WTC11 (cell line): ENCODE measurements around the gene OCRL. TPM values are rescaled to one million over a fixed set of nuclear protein-coding genes. Genes with fewer than 3 reads are reported as not detected.

Experiments
- ATAC-seq: fragments of 200-7000 bp; cut with Tn5 transposase; 2 replicates; pipeline ENCODE4 v1.10.0; 2021; ENCODE audit warnings: mild to moderate bottlenecking, moderate library complexity
- CTCF ChIA-PET: fragments of 300-600 bp; sonication (Branson Sonifier 250); formaldehyde crosslinking; loops from one replicate; lab custom pipeline; 2021; ENCODE audit warnings: antibody characterized with exemption; lab: Charles Lee
- POLR2A ChIA-PET: fragments of 350-600 bp; sonication (Branson Sonifier 250); formaldehyde crosslinking; loops from one replicate; lab custom pipeline; 2021; ENCODE audit warnings: antibody characterized with exemption; lab: Charles Lee
- DNase-seq: peaks from one replicate; pipeline ENCODE4 v3.0.0; 2021; ENCODE audit warnings: low spot score
- H3K27ac Mint-ChIP-seq: 2 replicates; pipeline ENCODE4 v1.8.0; 2021; ENCODE audit warnings: mixed read lengths
- H3K27me3 Mint-ChIP-seq: 2 replicates; pipeline ENCODE4 v1.8.0; 2021; ENCODE audit warnings: low read depth, mild to moderate bottlenecking, moderate library complexity, mixed read lengths
- H3K36me3 Mint-ChIP-seq: 2 replicates; pipeline ENCODE4 v1.8.0; 2021; ENCODE audit warnings: mixed read lengths
- H3K4me1 Mint-ChIP-seq: 2 replicates; pipeline ENCODE4 v1.8.0; 2022; ENCODE audit warnings: mixed read lengths
- H3K4me3 Mint-ChIP-seq: 2 replicates; pipeline ENCODE4 v1.8.0; 2021; ENCODE audit warnings: mild to moderate bottlenecking, moderate library complexity, mixed read lengths
- H3K9me3 Mint-ChIP-seq: 2 replicates; pipeline ENCODE4 v1.8.0; 2021; ENCODE audit warnings: mixed read lengths
- CBFB ChIP-seq: sonication (generic); formaldehyde crosslinking; IDR thresholded peaks from 2 replicates; pipeline ENCODE4 v1.8.1; 2022; ENCODE audit warnings: mild to moderate bottlenecking, low read depth, missing genetic modification reagents
- CREB1 ChIP-seq: sonication (generic); formaldehyde crosslinking; IDR thresholded peaks from 2 replicates; pipeline ENCODE4 v1.8.0; 2023; ENCODE audit warnings: mild to moderate bottlenecking, missing genetic modification reagents
- ELF4 ChIP-seq: sonication (generic); formaldehyde crosslinking; IDR thresholded peaks from 2 replicates; pipeline ENCODE4 v1.8.1; 2022; ENCODE audit warnings: low read depth, mild to moderate bottlenecking, moderate library complexity, missing genetic modification reagents
- ETV6 ChIP-seq: sonication (generic); formaldehyde crosslinking; IDR thresholded peaks from 2 replicates; pipeline ENCODE4 v1.8.1; 2022; ENCODE audit warnings: mild to moderate bottlenecking, missing genetic modification reagents
- FOXP1 ChIP-seq: sonication (generic); formaldehyde crosslinking; IDR thresholded peaks from 2 replicates; pipeline ENCODE4 v1.8.0; 2022; ENCODE audit warnings: missing genetic modification reagents, mild to moderate bottlenecking, moderate library complexity, borderline replicate concordance
- HMGA2 ChIP-seq: fragments of 250-450 bp; sonication (Bioruptor Pico); IDR thresholded peaks from 2 replicates; pipeline ENCODE4 v1.4.0; 2021; ENCODE audit warnings: mild to moderate bottlenecking, moderate library complexity
- IRF2 ChIP-seq: sonication (generic); formaldehyde crosslinking; IDR thresholded peaks from 2 replicates; pipeline ENCODE4 v1.8.0; 2022; ENCODE audit warnings: low read depth, missing genetic modification reagents, borderline replicate concordance
- MYBL2 ChIP-seq: sonication (generic); formaldehyde crosslinking; IDR thresholded peaks from 2 replicates; pipeline ENCODE4 v1.8.1; 2023; ENCODE audit warnings: mild to moderate bottlenecking, moderate library complexity, missing genetic modification reagents
- NFE2L1 ChIP-seq: sonication (generic); formaldehyde crosslinking; IDR thresholded peaks from 2 replicates; pipeline ENCODE4 v1.8.1; 2023; ENCODE audit warnings: missing genetic modification reagents
- SMAD3 ChIP-seq: sonication (generic); formaldehyde crosslinking; IDR thresholded peaks from 2 replicates; pipeline ENCODE4 v1.8.0; 2022; ENCODE audit warnings: missing genetic modification reagents, mild to moderate bottlenecking, borderline replicate concordance
- TEAD1 ChIP-seq: sonication (generic); formaldehyde crosslinking; IDR thresholded peaks from 2 replicates; pipeline ENCODE4 v1.8.0; 2022; ENCODE audit warnings: mild to moderate bottlenecking, missing genetic modification reagents
- ZNF317 ChIP-seq: sonication (generic); formaldehyde crosslinking; IDR thresholded peaks from 2 replicates; pipeline ENCODE4 v1.8.1; 2023; ENCODE audit warnings: low read depth, mild to moderate bottlenecking, moderate library complexity, missing genetic modification reagents, borderline replicate concordance
- total RNA-seq: library from RNA; stranded (reverse); gene quantifications from 3 replicates; pipeline ENCODE4 v1.2.3, GENCODE V29; 2021
- TF ChIP-seq, protein P1 (sequence below): sonication (generic); formaldehyde crosslinking; IDR thresholded peaks from 2 replicates; pipeline ENCODE4 v1.8.0; 2022; ENCODE audit warnings: missing genetic modification reagents
- TF ChIP-seq, protein P2 (sequence below): sonication (generic); formaldehyde crosslinking; conservative IDR thresholded peaks from 2 replicates; pipeline ENCODE4 v1.8.1; 2023; ENCODE audit warnings: mild to moderate bottlenecking, low read depth, missing genetic modification reagents, moderate library complexity
- TF ChIP-seq, protein P3 (sequence below): sonication (generic); formaldehyde crosslinking; IDR thresholded peaks from 2 replicates; pipeline ENCODE4 v1.8.1; 2023; ENCODE audit warnings: mild to moderate bottlenecking, missing genetic modification reagents, moderate library complexity
- TF ChIP-seq, protein P4 (sequence below): sonication (generic); formaldehyde crosslinking; IDR thresholded peaks from 2 replicates; pipeline ENCODE4 v1.8.0; 2023; ENCODE audit warnings: missing genetic modification reagents
- TF ChIP-seq, protein P5 (sequence below): sonication (generic); formaldehyde crosslinking; IDR thresholded peaks from 2 replicates; pipeline ENCODE4 v1.8.1; 2023; ENCODE audit warnings: mild to moderate bottlenecking, missing genetic modification reagents
- TF ChIP-seq, protein P6 (sequence below): fragments of 250-450 bp; sonication (Bioruptor Pico); conservative IDR thresholded peaks from 2 replicates; pipeline ENCODE4 v1.9.0; 2021; ENCODE audit warnings: mild to moderate bottlenecking
- TF ChIP-seq, protein P7 (sequence below): sonication (generic); formaldehyde crosslinking; IDR thresholded peaks from 2 replicates; pipeline ENCODE4 v1.8.1; 2022; ENCODE audit warnings: mild to moderate bottlenecking, missing genetic modification reagents, moderate library complexity, borderline replicate concordance
- TF ChIP-seq, protein P8 (sequence below): sonication (generic); formaldehyde crosslinking; IDR thresholded peaks from 2 replicates; pipeline ENCODE4 v1.8.0; 2022; ENCODE audit warnings: mild to moderate bottlenecking, missing genetic modification reagents
- TF ChIP-seq, protein P9 (sequence below): sonication (generic); formaldehyde crosslinking; conservative IDR thresholded peaks from 2 replicates; pipeline ENCODE4 v1.8.1; 2022; ENCODE audit warnings: mild to moderate bottlenecking, missing genetic modification reagents

Gene OCRL
- total RNA-seq, 1 experiment from 2014 or later = 17.4 TPM

DNA sequence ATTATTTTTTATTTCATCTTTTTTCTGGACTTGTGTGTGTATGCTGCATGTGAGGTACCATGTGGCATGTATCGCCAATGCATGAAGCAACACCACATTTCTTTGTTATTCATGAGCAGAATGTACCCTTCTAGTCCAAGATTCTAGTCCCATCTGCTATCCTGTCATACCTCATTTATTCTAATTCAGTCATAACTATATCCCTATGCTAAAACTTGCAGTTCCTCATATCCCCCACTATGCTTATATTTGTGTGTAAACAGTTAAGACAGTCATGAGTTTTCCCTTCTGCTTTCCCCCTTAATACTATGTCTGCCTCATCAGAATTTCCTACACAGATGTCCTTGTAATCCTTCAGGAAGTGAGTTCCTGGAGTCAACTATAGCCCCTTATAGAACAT is 19.7 kb downstream of the OCRL start:
- H3K36me3 Mint-ChIP-seq = peaks cover 41% of the 10 kb centered on the region
- H3K4me3 Mint-ChIP-seq = no peak overlapping the region
- no peaks in the 10 kb centered on the region for H3K27me3 Mint-ChIP-seq
- no peaks in the 10 kb centered on the region for H3K4me1 Mint-ChIP-seq
- H3K27ac Mint-ChIP-seq = no peak overlapping the region
- POLR2A ChIA-PET = no interaction called here
- CTCF ChIA-PET = no interaction called here
- no peak for DNase-seq
- TF ChIP-seq FOXP1 (CRISPR knock-in tag) = no peak
- TF ChIP-seq CBFB = no peak
- TF ChIP-seq, protein P1, sequence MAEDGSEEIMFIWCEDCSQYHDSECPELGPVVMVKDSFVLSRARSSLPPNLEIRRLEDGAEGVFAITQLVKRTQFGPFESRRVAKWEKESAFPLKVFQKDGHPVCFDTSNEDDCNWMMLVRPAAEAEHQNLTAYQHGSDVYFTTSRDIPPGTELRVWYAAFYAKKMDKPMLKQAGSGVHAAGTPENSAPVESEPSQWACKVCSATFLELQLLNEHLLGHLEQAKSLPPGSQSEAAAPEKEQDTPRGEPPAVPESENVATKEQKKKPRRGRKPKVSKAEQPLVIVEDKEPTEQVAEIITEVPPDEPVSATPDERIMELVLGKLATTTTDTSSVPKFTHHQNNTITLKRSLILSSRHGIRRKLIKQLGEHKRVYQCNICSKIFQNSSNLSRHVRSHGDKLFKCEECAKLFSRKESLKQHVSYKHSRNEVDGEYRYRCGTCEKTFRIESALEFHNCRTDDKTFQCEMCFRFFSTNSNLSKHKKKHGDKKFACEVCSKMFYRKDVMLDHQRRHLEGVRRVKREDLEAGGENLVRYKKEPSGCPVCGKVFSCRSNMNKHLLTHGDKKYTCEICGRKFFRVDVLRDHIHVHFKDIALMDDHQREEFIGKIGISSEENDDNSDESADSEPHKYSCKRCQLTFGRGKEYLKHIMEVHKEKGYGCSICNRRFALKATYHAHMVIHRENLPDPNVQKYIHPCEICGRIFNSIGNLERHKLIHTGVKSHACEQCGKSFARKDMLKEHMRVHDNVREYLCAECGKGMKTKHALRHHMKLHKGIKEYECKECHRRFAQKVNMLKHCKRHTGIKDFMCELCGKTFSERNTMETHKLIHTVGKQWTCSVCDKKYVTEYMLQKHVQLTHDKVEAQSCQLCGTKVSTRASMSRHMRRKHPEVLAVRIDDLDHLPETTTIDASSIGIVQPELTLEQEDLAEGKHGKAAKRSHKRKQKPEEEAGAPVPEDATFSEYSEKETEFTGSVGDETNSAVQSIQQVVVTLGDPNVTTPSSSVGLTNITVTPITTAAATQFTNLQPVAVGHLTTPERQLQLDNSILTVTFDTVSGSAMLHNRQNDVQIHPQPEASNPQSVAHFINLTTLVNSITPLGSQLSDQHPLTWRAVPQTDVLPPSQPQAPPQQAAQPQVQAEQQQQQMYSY (CRISPR knock-in tag) = no peak
- TF ChIP-seq, protein P2, sequence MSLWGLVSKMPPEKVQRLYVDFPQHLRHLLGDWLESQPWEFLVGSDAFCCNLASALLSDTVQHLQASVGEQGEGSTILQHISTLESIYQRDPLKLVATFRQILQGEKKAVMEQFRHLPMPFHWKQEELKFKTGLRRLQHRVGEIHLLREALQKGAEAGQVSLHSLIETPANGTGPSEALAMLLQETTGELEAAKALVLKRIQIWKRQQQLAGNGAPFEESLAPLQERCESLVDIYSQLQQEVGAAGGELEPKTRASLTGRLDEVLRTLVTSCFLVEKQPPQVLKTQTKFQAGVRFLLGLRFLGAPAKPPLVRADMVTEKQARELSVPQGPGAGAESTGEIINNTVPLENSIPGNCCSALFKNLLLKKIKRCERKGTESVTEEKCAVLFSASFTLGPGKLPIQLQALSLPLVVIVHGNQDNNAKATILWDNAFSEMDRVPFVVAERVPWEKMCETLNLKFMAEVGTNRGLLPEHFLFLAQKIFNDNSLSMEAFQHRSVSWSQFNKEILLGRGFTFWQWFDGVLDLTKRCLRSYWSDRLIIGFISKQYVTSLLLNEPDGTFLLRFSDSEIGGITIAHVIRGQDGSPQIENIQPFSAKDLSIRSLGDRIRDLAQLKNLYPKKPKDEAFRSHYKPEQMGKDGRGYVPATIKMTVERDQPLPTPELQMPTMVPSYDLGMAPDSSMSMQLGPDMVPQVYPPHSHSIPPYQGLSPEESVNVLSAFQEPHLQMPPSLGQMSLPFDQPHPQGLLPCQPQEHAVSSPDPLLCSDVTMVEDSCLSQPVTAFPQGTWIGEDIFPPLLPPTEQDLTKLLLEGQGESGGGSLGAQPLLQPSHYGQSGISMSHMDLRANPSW = no peak
- TF ChIP-seq, all 79 proteins: peak for 0
- no peaks in the 10 kb centered on the region for H3K9me3 Mint-ChIP-seq
- no peak for ATAC-seq

DNA sequence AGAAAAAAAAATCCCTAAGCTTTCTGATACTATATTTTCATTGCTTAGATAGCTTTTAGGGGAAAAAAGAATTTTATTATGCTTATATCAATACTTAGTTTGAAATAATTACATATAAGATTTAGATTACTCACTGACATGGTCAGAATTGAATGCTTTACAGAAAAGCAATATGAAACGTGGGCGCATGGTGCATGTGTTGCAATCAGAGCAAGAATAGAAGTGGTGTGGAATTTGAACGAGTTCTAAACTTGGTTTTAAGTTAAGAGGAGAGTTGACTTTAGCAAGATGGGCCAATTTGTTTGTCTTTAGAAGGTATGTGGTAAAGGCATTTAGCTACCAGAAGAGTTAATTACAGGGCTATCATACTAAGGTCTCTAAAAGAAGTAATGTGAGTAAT is 21.4 kb downstream of the OCRL start:
- DNase-seq (no peak), ATAC-seq (no peak)
- no peaks in the 10 kb centered on the region for H3K27me3 Mint-ChIP-seq
- H3K4me3 Mint-ChIP-seq = no peak overlapping the region
- peaks cover 12% of the 10 kb centered on the region for H3K4me1 Mint-ChIP-seq
- H3K9me3 Mint-ChIP-seq = no peaks in the 10 kb centered on the region
- no peak overlapping the region for H3K27ac Mint-ChIP-seq
- CTCF ChIA-PET = no interaction called here
- POLR2A ChIA-PET = no interaction called here
- H3K36me3 Mint-ChIP-seq = peaks cover 48% of the 10 kb centered on the region
- TF ChIP-seq, protein P3, sequence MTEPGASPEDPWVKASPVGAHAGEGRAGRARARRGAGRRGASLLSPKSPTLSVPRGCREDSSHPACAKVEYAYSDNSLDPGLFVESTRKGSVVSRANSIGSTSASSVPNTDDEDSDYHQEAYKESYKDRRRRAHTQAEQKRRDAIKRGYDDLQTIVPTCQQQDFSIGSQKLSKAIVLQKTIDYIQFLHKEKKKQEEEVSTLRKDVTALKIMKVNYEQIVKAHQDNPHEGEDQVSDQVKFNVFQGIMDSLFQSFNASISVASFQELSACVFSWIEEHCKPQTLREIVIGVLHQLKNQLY (CRISPR knock-in tag) = no peak
- TF ChIP-seq ETV6 (CRISPR knock-in tag) = no peak
- TF ChIP-seq HMGA2 (CRISPR knock-in tag) = no peak
- TF ChIP-seq, protein P4, sequence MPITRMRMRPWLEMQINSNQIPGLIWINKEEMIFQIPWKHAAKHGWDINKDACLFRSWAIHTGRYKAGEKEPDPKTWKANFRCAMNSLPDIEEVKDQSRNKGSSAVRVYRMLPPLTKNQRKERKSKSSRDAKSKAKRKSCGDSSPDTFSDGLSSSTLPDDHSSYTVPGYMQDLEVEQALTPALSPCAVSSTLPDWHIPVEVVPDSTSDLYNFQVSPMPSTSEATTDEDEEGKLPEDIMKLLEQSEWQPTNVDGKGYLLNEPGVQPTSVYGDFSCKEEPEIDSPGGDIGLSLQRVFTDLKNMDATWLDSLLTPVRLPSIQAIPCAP = no peak
- no peak for TF ChIP-seq NFE2L1
- TF ChIP-seq, protein P5, sequence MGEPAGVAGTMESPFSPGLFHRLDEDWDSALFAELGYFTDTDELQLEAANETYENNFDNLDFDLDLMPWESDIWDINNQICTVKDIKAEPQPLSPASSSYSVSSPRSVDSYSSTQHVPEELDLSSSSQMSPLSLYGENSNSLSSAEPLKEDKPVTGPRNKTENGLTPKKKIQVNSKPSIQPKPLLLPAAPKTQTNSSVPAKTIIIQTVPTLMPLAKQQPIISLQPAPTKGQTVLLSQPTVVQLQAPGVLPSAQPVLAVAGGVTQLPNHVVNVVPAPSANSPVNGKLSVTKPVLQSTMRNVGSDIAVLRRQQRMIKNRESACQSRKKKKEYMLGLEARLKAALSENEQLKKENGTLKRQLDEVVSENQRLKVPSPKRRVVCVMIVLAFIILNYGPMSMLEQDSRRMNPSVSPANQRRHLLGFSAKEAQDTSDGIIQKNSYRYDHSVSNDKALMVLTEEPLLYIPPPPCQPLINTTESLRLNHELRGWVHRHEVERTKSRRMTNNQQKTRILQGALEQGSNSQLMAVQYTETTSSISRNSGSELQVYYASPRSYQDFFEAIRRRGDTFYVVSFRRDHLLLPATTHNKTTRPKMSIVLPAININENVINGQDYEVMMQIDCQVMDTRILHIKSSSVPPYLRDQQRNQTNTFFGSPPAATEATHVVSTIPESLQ (CRISPR knock-in tag) = no peak
- no peak for TF ChIP-seq MYBL2
- no peak for TF ChIP-seq ZNF317 (CRISPR knock-in tag)
- TF ChIP-seq, protein P6, sequence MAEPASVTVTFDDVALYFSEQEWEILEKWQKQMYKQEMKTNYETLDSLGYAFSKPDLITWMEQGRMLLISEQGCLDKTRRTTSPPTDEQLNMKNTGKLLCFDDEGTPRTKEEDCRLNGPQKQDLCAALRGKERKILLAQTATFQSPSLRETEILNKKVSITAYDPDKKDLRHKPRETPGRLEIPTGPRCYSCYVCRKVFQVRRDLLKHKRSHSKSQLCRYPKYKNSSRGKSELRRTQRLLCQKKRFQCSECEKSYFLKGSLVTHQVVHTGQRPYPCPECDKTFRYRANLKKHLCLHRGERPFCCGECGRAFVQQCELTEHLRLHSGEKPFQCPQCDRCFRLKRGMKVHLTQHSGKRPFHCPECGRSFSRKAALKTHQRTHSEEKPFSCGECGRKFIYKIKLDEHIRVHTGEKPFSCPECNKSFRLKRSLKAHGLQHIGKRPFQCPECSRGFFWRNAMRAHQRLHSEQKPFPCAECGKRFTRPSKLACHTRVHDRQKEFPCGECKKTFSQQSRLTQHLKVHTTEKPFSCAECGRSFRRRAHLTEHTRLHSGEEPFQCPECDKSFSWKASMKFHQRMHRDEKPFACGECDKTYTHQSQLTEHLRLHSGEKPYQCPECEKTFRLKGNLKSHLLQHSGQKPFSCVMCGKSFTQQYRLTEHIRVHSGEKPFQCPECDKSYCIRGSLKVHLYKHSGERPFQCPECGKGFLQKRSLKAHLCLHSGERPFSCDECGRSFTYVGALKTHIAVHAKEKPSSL = no peak
- TF ChIP-seq, protein P7, sequence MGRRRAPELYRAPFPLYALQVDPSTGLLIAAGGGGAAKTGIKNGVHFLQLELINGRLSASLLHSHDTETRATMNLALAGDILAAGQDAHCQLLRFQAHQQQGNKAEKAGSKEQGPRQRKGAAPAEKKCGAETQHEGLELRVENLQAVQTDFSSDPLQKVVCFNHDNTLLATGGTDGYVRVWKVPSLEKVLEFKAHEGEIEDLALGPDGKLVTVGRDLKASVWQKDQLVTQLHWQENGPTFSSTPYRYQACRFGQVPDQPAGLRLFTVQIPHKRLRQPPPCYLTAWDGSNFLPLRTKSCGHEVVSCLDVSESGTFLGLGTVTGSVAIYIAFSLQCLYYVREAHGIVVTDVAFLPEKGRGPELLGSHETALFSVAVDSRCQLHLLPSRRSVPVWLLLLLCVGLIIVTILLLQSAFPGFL (CRISPR knock-in tag) = no peak
- TF ChIP-seq, protein P8, sequence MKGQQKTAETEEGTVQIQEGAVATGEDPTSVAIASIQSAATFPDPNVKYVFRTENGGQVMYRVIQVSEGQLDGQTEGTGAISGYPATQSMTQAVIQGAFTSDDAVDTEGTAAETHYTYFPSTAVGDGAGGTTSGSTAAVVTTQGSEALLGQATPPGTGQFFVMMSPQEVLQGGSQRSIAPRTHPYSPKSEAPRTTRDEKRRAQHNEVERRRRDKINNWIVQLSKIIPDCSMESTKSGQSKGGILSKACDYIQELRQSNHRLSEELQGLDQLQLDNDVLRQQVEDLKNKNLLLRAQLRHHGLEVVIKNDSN (CRISPR knock-in tag) = no peak
- no peak for TF ChIP-seq CREB1
- TF ChIP-seq IRF2 (CRISPR knock-in tag) = no peak
- TF ChIP-seq SMAD3 (CRISPR knock-in tag) = no peak
- no peak for TF ChIP-seq ELF4 (CRISPR knock-in tag)
- TF ChIP-seq, protein P9, sequence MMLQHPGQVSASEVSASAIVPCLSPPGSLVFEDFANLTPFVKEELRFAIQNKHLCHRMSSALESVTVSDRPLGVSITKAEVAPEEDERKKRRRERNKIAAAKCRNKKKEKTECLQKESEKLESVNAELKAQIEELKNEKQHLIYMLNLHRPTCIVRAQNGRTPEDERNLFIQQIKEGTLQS (CRISPR knock-in tag) = no peak
- TF ChIP-seq TEAD1 (CRISPR knock-in tag) = no peak
